K562 (cell line): ENCODE data around the gene ATG4D. TPM values are rescaled to one million over a fixed set of nuclear protein-coding genes. Genes with fewer than 3 reads are reported as not detected.
A peak's percentile ranks its signal among the peaks of the same experiment; 100 is the strongest.

ENCODE experiments used
- ATAC-seq: fragments of 200-7000 bp; cut with Tn5 transposase; 3 replicates; pipeline ENCODE4 v1.9.1; 2020; ENCODE audit warnings: moderate library complexity
- BruUV-seq: library from RNA; stranded (reverse); fragments of 400-500 nt; replicated peaks from 2 replicates; lab custom pipeline; 2021; lab: Mats Ljungman, UMichigan
- CTCF ChIA-PET: fragments of 300-600 bp; formaldehyde crosslinking; extraction: SDS; loops from one replicate; lab custom pipeline; 2021; ENCODE audit warnings: low intra/inter-chr PET ratio; lab: Yijun Ruan, JAX
- POLR2A ChIA-PET: fragments of 300-600, 350-650 bp; sonication (Branson Sonifier 250); formaldehyde crosslinking; extraction: SDS; loops from one replicate; lab custom pipeline; 2021; ENCODE audit warnings: antibody characterized with exemption, inconsistent platforms; lab: Yijun Ruan, JAX
- DNase-seq, 4 experiments: peaks; one replicate each; pipeline versions ENCODE4 v3.0.0 to v3.0.0-alpha.2; 2011 to 2018; ENCODE audit warnings: low spot score in 3 of 4, mixed read lengths in 3 of 4; ENCODE audit errors: extremely low read depth in 1 of 4
- FAIRE-seq: peaks from 2 replicates; lab custom pipeline; 2011; peaks lifted over from hg19 to GRCh38; lab: Jason Lieb, UNC
- H2AFZ ChIP-seq: 2 replicates; pipeline ENCODE4 v1.6.0; 2011; ENCODE audit warnings: low read depth, low read length, control low read depth, inconsistent platforms
- H3K27ac ChIP-seq: fragments of 200-600 bp; 3 replicates; pipeline ENCODE4 v1.8.0; 2011; ENCODE audit warnings: low read depth, mild to moderate bottlenecking, control low read depth, inconsistent platforms, low read length, moderate library complexity, mixed read lengths; ENCODE audit errors: extremely low read depth
- H3K27me3 ChIP-seq, 2 experiments: fragments of 300-600 bp in 1 of 2; 2 replicates in 1 of 2; 3 replicates in 1 of 2; pipeline versions ENCODE4 v1.6.0 to v1.8.0; 2011; ENCODE audit warnings: inconsistent platforms in 2 of 2, low read length in 2 of 2, mild to moderate bottlenecking in 1 of 2, mixed read lengths in 1 of 2, moderate library complexity in 1 of 2; ENCODE audit not compliant: control insufficient read depth in 2 of 2, insufficient read depth in 2 of 2
- H3K36me3 ChIP-seq: fragments of 300-600 bp; 3 replicates; pipeline ENCODE4 v1.8.0; 2011; ENCODE audit warnings: mild to moderate bottlenecking, low read length, inconsistent platforms; ENCODE audit not compliant: control insufficient read depth, insufficient read depth
- H3K4me1 ChIP-seq, 2 experiments: fragments of 200-600 bp in 1 of 2; replicated peaks in 1 of 2; 2 replicates in 1 of 2; 3 replicates in 1 of 2; pipeline versions ENCODE4 v1.5.1 to v1.8.0; 2011; ENCODE audit warnings: inconsistent platforms in 2 of 2, low read length in 2 of 2, mild to moderate bottlenecking in 1 of 2, mixed read lengths in 1 of 2, moderate library complexity in 1 of 2; ENCODE audit not compliant: control insufficient read depth in 2 of 2, insufficient read depth in 2 of 2
- H3K4me2 ChIP-seq: 2 replicates; pipeline ENCODE4 v1.6.1; 2011; ENCODE audit warnings: low read length, control low read depth, inconsistent platforms, mixed read lengths; ENCODE audit not compliant: insufficient read depth
- H3K4me3 ChIP-seq: fragments of 200-600 bp; sonication (generic), shearing (Covaris generic); 2 replicates; pipeline ENCODE4 v1.5.1; 2016; ENCODE audit warnings: control low read depth, inconsistent platforms
- H3K79me2 ChIP-seq: fragments of 200-600 bp; 3 replicates; pipeline ENCODE4 v1.8.0; 2011; ENCODE audit warnings: low read length, inconsistent platforms; ENCODE audit not compliant: control insufficient read depth, insufficient read depth
- H3K9ac ChIP-seq, 2 experiments: 2 replicates each; pipeline versions ENCODE4 v1.6.0 to v1.6.1; 2011; ENCODE audit warnings: low read depth in 2 of 2, low read length in 2 of 2, control low read depth in 1 of 2, inconsistent platforms in 1 of 2, mild to moderate bottlenecking in 1 of 2, mixed read lengths in 1 of 2; ENCODE audit not compliant: insufficient read depth in 1 of 2
- H3K9me1 ChIP-seq: one replicate; pipeline ENCODE4 v1.6.0; 2011; ENCODE audit warnings: inconsistent platforms, mild to moderate bottlenecking, low read length, moderate library complexity; ENCODE audit not compliant: control insufficient read depth, insufficient read depth
- H3K9me3 ChIP-seq: replicated peaks from 2 replicates; pipeline ENCODE4 v1.5.1; 2011; ENCODE audit warnings: low read depth, low read length, inconsistent platforms; ENCODE audit not compliant: control insufficient read depth, insufficient read depth
- H4K20me1 ChIP-seq: replicated peaks from 2 replicates; pipeline ENCODE4 v1.6.1; 2011; ENCODE audit warnings: low read length, inconsistent platforms, mixed read lengths; ENCODE audit not compliant: control insufficient read depth, insufficient read depth
- CHCHD3 ChIP-seq: fragments of 250-450 bp; sonication (Bioruptor Pico); IDR thresholded peaks from 2 replicates; pipeline ENCODE4 v2.1.2; 2022; ENCODE audit warnings: mild to moderate bottlenecking
- NFATC3 ChIP-seq: fragments of 450-650 bp; IDR thresholded peaks from 2 replicates; pipeline ENCODE4 v1.6.1; 2017; ENCODE audit warnings: mild to moderate bottlenecking
- TRIM28 ChIP-seq: fragments of 450-650 bp; IDR thresholded peaks from 2 replicates; pipeline ENCODE4 v1.6.1; 2017
- TSC22D4 ChIP-seq: fragments of 450-650 bp; IDR thresholded peaks from 2 replicates; pipeline ENCODE4 v1.6.1; 2016; ENCODE audit warnings: missing genetic modification characterization, missing biosample characterization, control low read depth
- ZNF121 ChIP-seq: sonication (generic); formaldehyde crosslinking; conservative IDR thresholded peaks from 2 replicates; pipeline ENCODE4 v1.8.0; 2022; ENCODE audit warnings: missing genetic modification reagents
- ZNF24 ChIP-seq: fragments of 450-650 bp; IDR thresholded peaks from 2 replicates; pipeline ENCODE4 v1.6.1; 2016
- ZNF316 ChIP-seq: fragments of 450-650 bp; IDR thresholded peaks from 2 replicates; pipeline ENCODE4 v1.6.1; 2016
- WGBS: fragments of 100-300 bp; shearing (Covaris generic); methylation state at CpG from one replicate; pipeline ENCODE4 v1.1.6; 2016; ENCODE audit warnings: low coverage, mixed read lengths; ENCODE audit not compliant: insufficient coverage; ENCODE audit errors: missing lambda C conversion rate; 5-methylcytosine and 5-hydroxymethylcytosine counted together
- in situ Hi-C: fragments of 300-500 bp; cut with MboI; formaldehyde crosslinking; loops from 4 replicates; pipeline ENCODE4 v1.15.0; 2018; ENCODE audit warnings: inconsistent platforms, mixed read lengths
- intact Hi-C: fragments of 100-400 bp; cut with micrococcal nuclease; formaldehyde crosslinking; loops from 2 replicates; pipeline ENCODE4 v1.14.2; 2022
- polyA plus RNA-seq, 8 experiments: library from polyadenylated mRNA; depleted of rRNA in 4 of 8; stranded (reverse) in 5 of 8; unstranded in 3 of 8; fragments of >200 nt; fragmentation: Nextera tagmentation in 2 of 8; fragmentation: Illumina TruSeq in 1 of 8; extraction: Ambion mirVana in 2 of 8; extraction: Trizol in 1 of 8; gene quantifications; 2 replicates each; pipeline versions ENCODE4 v1.2.1 to v1.2.3, GENCODE V29; 2011 to 2014; ENCODE audit warnings: inconsistent platforms in 1 of 8, missing spikeins in 1 of 8
- total RNA-seq, 7 experiments: library from RNA; depleted of rRNA in 6 of 7; stranded (reverse); fragments of >200 nt in 6 of 7; fragmentation: Illumina TruSeq in 2 of 7; extraction: Trizol in 2 of 7; gene quantifications; 2 replicates each; pipeline versions ENCODE4 v1.2.1 to v1.2.3, GENCODE V29; 2011 to 2021; ENCODE audit warnings: low replicate concordance in 1 of 7

Gene ATG4D
- total and polyA plus RNA-seq, 9 of the 15 experiments (the other 6 are each of a cell fraction or from before 2014, with no cell fraction given), result 0.51 to 66.1 (median 22.9) TPM

DNA sequence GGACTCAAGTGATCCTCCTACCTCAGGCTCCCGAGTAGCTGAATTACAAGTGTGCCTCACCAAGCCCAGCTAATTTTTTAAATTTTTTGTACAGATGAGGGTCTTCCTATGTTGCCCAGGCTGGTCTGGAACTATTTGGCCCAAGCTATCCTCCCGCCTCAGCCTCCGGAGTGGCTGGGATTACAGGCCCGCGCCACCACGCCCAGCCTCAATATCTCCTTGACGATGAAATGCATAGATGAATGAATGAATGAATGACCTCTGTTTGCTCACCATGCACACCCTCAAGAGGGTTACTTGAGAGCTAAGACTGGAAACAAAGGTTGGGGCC lies 58.3 kb downstream of the ATG4D start:
- Histone ChIP-seq H3K9me3 (no peaks in the 10 kb centered on the region), H3K4me2 (peak overlapping the region; percentile 46; the same call in 1 of the 2 replicates), H3K9ac (no peak overlapping the region), H3K4me3 (no peak overlapping the region), H3K79me2 (peaks cover 27% of the 10 kb centered on the region), H3K9me1 (no peaks in the 10 kb centered on the region), H3K27me3 (peaks cover 4 to 9% of the 10 kb centered on the region in 2 experiments; a peak in 3 of 5 replicates), H3K27ac (no peak overlapping the region), H2AFZ (peak overlapping the region; percentile 72)
- 11% methylated on average over 7 of the region's 7 CpGs for WGBS
- DNase-seq (no peak), ATAC-seq (no peak)
- BruUV-seq, result no TSS peak
- ChIA-PET CTCF (interaction anchor here (0.6 kb wide), 1 partner anchor 103 kb away, joined by 3 read pairs; no protein-coding TSS in a partner anchor), POLR2A (interaction anchor here (0.9 to 1.6 kb wide), 5 partner anchors 10 to 213 kb away, joined by 3 to 15 read pairs (median 6); no protein-coding TSS in a partner anchor)
- in situ Hi-C loops, result no loop called here
- TF ChIP-seq TSC22D4 (tag) (no peak), CHCHD3 (CRISPR knock-in tag) (no peak), ZNF24 (peak; percentile 95), ZNF121 (0 out of 2 replicates have a peak, but pooled peaks have one; percentile 8), NFATC3 (no peak), ZNF316 (peak; percentile 78), TRIM28 (0 out of 2 replicates have a peak, but pooled peaks have one; percentile 30)
- TF ChIP-seq, all 486 proteins: peak for 4
- intact Hi-C loops, result loop anchor here (2.0 kb wide), 1 partner anchor 15 kb away; no protein-coding TSS in a partner anchor
- Histone ChIP-seq H3K36me3 (no peaks in the 10 kb centered on the region), H4K20me1 (no peaks in the 10 kb centered on the region), H3K4me1 (peaks cover 24 to 30% of the 10 kb centered on the region in 2 experiments)
- FAIRE-seq, result no peak
